ENCODE results near the gene PDZD2.

DNA sequence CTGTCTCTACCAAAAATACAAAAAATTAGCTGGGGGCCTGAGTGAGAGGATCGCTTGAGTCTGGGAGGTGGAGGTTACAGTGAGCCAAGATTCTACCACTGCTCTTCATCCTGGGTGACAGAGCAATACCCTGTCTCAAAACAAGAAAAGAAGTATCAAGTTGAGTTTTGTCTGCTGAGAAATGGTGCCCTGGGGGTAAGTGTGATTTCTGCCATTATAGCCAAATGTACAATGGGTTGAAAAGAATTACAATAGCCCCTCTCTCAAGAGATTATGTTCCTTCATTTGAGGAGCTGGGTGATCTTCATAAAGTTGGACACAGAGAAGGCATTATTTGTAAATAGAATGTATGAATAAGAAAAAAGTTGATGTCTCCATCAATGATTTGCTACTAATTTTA, 345.8 kb downstream of the PDZD2 start:
- TF ChIP-seq, protein P1, sequence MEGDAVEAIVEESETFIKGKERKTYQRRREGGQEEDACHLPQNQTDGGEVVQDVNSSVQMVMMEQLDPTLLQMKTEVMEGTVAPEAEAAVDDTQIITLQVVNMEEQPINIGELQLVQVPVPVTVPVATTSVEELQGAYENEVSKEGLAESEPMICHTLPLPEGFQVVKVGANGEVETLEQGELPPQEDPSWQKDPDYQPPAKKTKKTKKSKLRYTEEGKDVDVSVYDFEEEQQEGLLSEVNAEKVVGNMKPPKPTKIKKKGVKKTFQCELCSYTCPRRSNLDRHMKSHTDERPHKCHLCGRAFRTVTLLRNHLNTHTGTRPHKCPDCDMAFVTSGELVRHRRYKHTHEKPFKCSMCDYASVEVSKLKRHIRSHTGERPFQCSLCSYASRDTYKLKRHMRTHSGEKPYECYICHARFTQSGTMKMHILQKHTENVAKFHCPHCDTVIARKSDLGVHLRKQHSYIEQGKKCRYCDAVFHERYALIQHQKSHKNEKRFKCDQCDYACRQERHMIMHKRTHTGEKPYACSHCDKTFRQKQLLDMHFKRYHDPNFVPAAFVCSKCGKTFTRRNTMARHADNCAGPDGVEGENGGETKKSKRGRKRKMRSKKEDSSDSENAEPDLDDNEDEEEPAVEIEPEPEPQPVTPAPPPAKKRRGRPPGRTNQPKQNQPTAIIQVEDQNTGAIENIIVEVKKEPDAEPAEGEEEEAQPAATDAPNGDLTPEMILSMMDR (IDR thresholded peaks at IDR 0.05; ENCODE audit: low read length) = no peak
- TF ChIP-seq EZH2 (optimal IDR thresholded peaks at IDR 0.05; ENCODE audit: low read depth, low read length) = no peak

Data from MM.1S (cell line).